ENCODE results near the gene RRAS. TPM values are rescaled to one million over a fixed set of nuclear protein-coding genes. Genes with fewer than 3 reads are reported as not detected.

Gene RRAS
- total RNA-seq, 4 donors from 2014 or later: 24.0 to 44.5 (median 28.8) TPM

- Histone ChIP-seq H3K4me1 (no peaks in the 10 kb centered on the region), H3K9me3 (no peaks in the 10 kb centered on the region), H3K36me3 (peaks cover 36 to 42% of the 10 kb centered on the region in 2 donors), H3K27me3 (no peaks in the 10 kb centered on the region), H3K4me3 (replicated peaks in 1 of 3) (no peak overlapping the region), H3K27ac (no peak overlapping the region)
- TF ChIP-seq CTCF (IDR thresholded peaks at IDR 0.05): no peak
- no peak for TF ChIP-seq POLR2A (IDR thresholded peaks at IDR 0.05)
- WGBS, 2 donors: 98% methylated on average over 7 of the region's 7 CpGs
- intact Hi-C loops (cut with DNase I): no loop called here
- no peak for DNase-seq
Observed at GRCh38 chr19:49616532-49616931, 23.4 kb downstream of the RRAS start.

GRCh38 chr19:49615861-49616260 lies 24.1 kb downstream of the RRAS start:
- intact Hi-C loops (cut with DNase I): no loop called here
- H3K27ac ChIP-seq: no peak overlapping the region
- no peaks in the 10 kb centered on the region for H3K9me3 ChIP-seq
- DNase-seq: no peak
- WGBS, 2 donors: 93 to 96% methylated on average over 23 of the region's 23 CpGs
- no peaks in the 10 kb centered on the region for H3K4me1 ChIP-seq
- no peaks in the 10 kb centered on the region for H3K27me3 ChIP-seq
- H3K4me3 ChIP-seq (replicated peaks in 1 of 3): no peak overlapping the region
- TF ChIP-seq POLR2A (IDR thresholded peaks at IDR 0.05) (no peak), CTCF (IDR thresholded peaks at IDR 0.05) (no peak)
- peaks cover 33 to 39% of the 10 kb centered on the region in 2 donors for H3K36me3 ChIP-seq

GRCh38 chr19:49614096-49614833 lies 25.7 kb downstream of the RRAS start:
- no peak for TF ChIP-seq POLR2A (IDR thresholded peaks at IDR 0.05)
- no peak for TF ChIP-seq CTCF (IDR thresholded peaks at IDR 0.05)
- 87 to 90% methylated on average over 13 to 19 of the region's 19 CpGs for WGBS, 2 donors
- H3K36me3 ChIP-seq: peaks cover 24 to 33% of the 10 kb centered on the region in 2 donors
- DNase-seq: no peak
- no peaks in the 10 kb centered on the region for H3K4me1 ChIP-seq
- intact Hi-C loops (cut with DNase I): no loop called here
- no peak overlapping the region for H3K4me3 ChIP-seq (replicated peaks in 1 of 3)
- no peaks in the 10 kb centered on the region for H3K9me3 ChIP-seq
- no peaks in the 10 kb centered on the region for H3K27me3 ChIP-seq
- H3K27ac ChIP-seq: no peak overlapping the region

- H3K36me3 ChIP-seq: peaks cover 24 to 33% of the 10 kb centered on the region in 2 donors
- WGBS, 2 donors: 90 to 93% methylated on average over 4 of the region's 4 CpGs
- H3K4me1 ChIP-seq: no peaks in the 10 kb centered on the region
- TF ChIP-seq CTCF (IDR thresholded peaks at IDR 0.05) (no peak), POLR2A (IDR thresholded peaks at IDR 0.05) (no peak)
- H3K27me3 ChIP-seq: no peaks in the 10 kb centered on the region
- no peak overlapping the region for H3K4me3 ChIP-seq (replicated peaks in 1 of 3)
- no peak overlapping the region for H3K27ac ChIP-seq
- no peak for DNase-seq
- H3K9me3 ChIP-seq: no peaks in the 10 kb centered on the region
- intact Hi-C loops (cut with DNase I): no loop called here
Observed at GRCh38 chr19:49613374-49613773, 26.6 kb downstream of the RRAS start.

GRCh38 chr19:49609499-49610092 lies 30.3 kb downstream of the RRAS start:
- no peaks in the 10 kb centered on the region for H3K9me3 ChIP-seq
- DNase-seq: no peak
- no peak overlapping the region for H3K4me3 ChIP-seq (replicated peaks in 1 of 3)
- no peaks in the 10 kb centered on the region for H3K27me3 ChIP-seq
- TF ChIP-seq CTCF (IDR thresholded peaks at IDR 0.05) (no peak), POLR2A (IDR thresholded peaks at IDR 0.05) (no peak)
- no peak overlapping the region for H3K27ac ChIP-seq
- intact Hi-C loops (cut with DNase I): no loop called here
- peaks cover 8 to 17% of the 10 kb centered on the region in 2 donors for H3K36me3 ChIP-seq
- H3K4me1 ChIP-seq: no peaks in the 10 kb centered on the region
- WGBS, 2 donors: 96 to 98% methylated on average over 12 of the region's 12 CpGs

Measured in thyroid gland (tissue), 4 donors.